Measurements from ENCODE around the gene ALDH1A2.

DNA sequence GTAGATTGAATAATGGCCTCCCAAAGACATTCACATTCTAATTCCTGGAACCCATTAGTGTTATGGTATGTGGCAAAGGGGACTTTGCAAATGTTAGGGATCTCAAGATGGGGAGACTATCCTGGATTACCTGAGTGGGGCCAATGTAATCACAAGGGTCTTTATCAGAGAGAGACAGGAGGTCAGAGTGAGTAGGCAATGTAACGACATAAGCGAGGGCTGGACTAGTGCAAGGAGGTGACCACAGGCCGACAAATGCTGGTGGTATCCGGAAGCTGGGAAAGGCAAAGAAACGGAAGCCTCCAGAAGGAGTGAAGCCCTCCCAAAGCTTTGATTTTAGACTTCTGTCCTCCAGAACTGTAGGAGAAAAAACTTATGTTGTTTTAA, 46.2 kb upstream of the ALDH1A2 start:
- TF ChIP-seq, protein P1, sequence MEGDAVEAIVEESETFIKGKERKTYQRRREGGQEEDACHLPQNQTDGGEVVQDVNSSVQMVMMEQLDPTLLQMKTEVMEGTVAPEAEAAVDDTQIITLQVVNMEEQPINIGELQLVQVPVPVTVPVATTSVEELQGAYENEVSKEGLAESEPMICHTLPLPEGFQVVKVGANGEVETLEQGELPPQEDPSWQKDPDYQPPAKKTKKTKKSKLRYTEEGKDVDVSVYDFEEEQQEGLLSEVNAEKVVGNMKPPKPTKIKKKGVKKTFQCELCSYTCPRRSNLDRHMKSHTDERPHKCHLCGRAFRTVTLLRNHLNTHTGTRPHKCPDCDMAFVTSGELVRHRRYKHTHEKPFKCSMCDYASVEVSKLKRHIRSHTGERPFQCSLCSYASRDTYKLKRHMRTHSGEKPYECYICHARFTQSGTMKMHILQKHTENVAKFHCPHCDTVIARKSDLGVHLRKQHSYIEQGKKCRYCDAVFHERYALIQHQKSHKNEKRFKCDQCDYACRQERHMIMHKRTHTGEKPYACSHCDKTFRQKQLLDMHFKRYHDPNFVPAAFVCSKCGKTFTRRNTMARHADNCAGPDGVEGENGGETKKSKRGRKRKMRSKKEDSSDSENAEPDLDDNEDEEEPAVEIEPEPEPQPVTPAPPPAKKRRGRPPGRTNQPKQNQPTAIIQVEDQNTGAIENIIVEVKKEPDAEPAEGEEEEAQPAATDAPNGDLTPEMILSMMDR (IDR thresholded peaks at IDR 0.05), result no peak
- TF ChIP-seq POLR2AphosphoS5 (IDR thresholded peaks at IDR 0.05) (no peak), POLR2A (IDR thresholded peaks at IDR 0.05) (no peak)
